Uterus (tissue), 4 donors: ENCODE results near the gene CBLB. TPM values are rescaled to one million over a fixed set of nuclear protein-coding genes. Genes with fewer than 3 reads are reported as not detected.
"Not testable (repeated sequence)": the region's sequence is repeated elsewhere in the genome, so short reads cannot be mapped to it uniquely, and the experiment has no call there.

ENCODE experiments used
- DNase-seq, 2 donors: peaks; one replicate each; pipeline ENCODE4 v3.0.0-alpha.2; 2019 to 2020
- H3K27ac ChIP-seq, 2 donors: fragments of 200-600 bp; sonication (generic); 1 replicate in 1 of 2; 2 replicates in 1 of 2; pipeline ENCODE4 v1.5.1; 2016 to 2018
- H3K27me3 ChIP-seq, 2 donors: fragments of 200-600 bp; sonication (generic); one replicate each; pipeline ENCODE4 v1.5.1; 2018 to 2019; ENCODE audit warnings: control low read depth in 1 of 2
- H3K36me3 ChIP-seq, 2 donors: fragments of 200-600 bp; sonication (generic); one replicate each; pipeline ENCODE4 v1.5.1; 2019; ENCODE audit warnings: control low read depth in 1 of 2
- H3K4me1 ChIP-seq, 2 donors: fragments of 200-600 bp; sonication (generic); one replicate each; pipeline ENCODE4 v1.5.1; 2018 to 2019; ENCODE audit warnings: control low read depth in 1 of 2
- H3K4me3 ChIP-seq, 2 donors: fragments of 200-600 bp; sonication (generic); 1 replicate in 1 of 2; 2 replicates in 1 of 2; pipeline ENCODE4 v1.5.1; 2018 to 2019; ENCODE audit warnings: mild to moderate bottlenecking in 1 of 2
- H3K9me3 ChIP-seq, 2 donors: fragments of 200-600 bp; sonication (generic); one replicate each; pipeline ENCODE4 v1.5.1; 2019; ENCODE audit warnings: control low read depth in 1 of 2
- CTCF ChIP-seq, 4 experiments: fragments of 200-600 bp in 2 of 4; fragments of 450-650 bp in 2 of 4; sonication (generic) in 2 of 4; IDR thresholded peaks; one replicate each; pipeline ENCODE4 v1.5.1; 2016 to 2019; ENCODE audit warnings: antibody characterized with exemption in 4 of 4, mild to moderate bottlenecking in 2 of 4, moderate library complexity in 1 of 4
- POLR2A ChIP-seq, 2 donors: fragments of 450-650 bp; IDR thresholded peaks; one replicate each; pipeline ENCODE4 v1.6.1; 2016; ENCODE audit warnings: antibody characterized with exemption in 2 of 2, mild to moderate bottlenecking in 1 of 2, moderate library complexity in 1 of 2
- intact Hi-C: fragments of 100-400 bp; cut with DNase I; formaldehyde crosslinking; loops from one replicate; pipeline ENCODE4 v1.15.1; 2023; ENCODE audit warnings: low total_unique reads
- total RNA-seq, 4 donors: library from RNA; depleted of rRNA in 3 of 4; stranded (reverse); fragments of >200 nt in 3 of 4; gene quantifications; one replicate each; pipeline versions ENCODE4 v1.1.0 to v1.2.4, GENCODE V29; 2014 to 2023
- donor health status: DM: yes; HTN: yes; CAD: no.

CBLB gene
- total RNA-seq, 4 donors from 2014 or later: 26.1 to 86.2 (median 44.5) TPM

GRCh38 chr3:105763659-105764036 is 105.2 kb downstream of the CBLB start:
- DNase-seq: no peak
- Histone ChIP-seq H3K4me1 (no peaks in the 10 kb centered on the region), H3K36me3 (no peaks in the 10 kb centered on the region), H3K27me3 (no peaks in the 10 kb centered on the region), H3K27ac (no peak overlapping the region), H3K4me3 (no peak overlapping the region), H3K9me3 (no peaks in the 10 kb centered on the region)
- intact Hi-C loops: no loop called here
- TF ChIP-seq CTCF (IDR thresholded peaks at IDR 0.05): no peak
- no peak for TF ChIP-seq POLR2A (IDR thresholded peaks at IDR 0.05)

GRCh38 chr3:105762749-105763658 is 105.8 kb downstream of the CBLB start:
- Histone ChIP-seq H3K9me3 (no peaks in the 10 kb centered on the region), H3K4me3 (no peak overlapping the region), H3K27me3 (no peaks in the 10 kb centered on the region), H3K4me1 (no peaks in the 10 kb centered on the region), H3K27ac (no peak overlapping the region), H3K36me3 (no peaks in the 10 kb centered on the region)
- no peak for TF ChIP-seq CTCF (IDR thresholded peaks at IDR 0.05)
- TF ChIP-seq POLR2A (IDR thresholded peaks at IDR 0.05): no peak
- no peak for DNase-seq
- intact Hi-C loops: no loop called here

- H3K4me3 ChIP-seq, intact Hi-C loops, H3K9me3 ChIP-seq, H3K36me3 ChIP-seq, H3K27me3 ChIP-seq, DNase-seq, H3K27ac ChIP-seq, H3K4me1 ChIP-seq: not testable (repeated sequence)
Observed at GRCh38 chr3:105762214-105762613, 106.6 kb downstream of the CBLB start.

- no peak overlapping the region for H3K4me3 ChIP-seq
- TF ChIP-seq POLR2A (IDR thresholded peaks at IDR 0.05): no peak
- TF ChIP-seq CTCF (IDR thresholded peaks at IDR 0.05): no peak
- H3K36me3 ChIP-seq: no peaks in the 10 kb centered on the region
- H3K4me1 ChIP-seq: no peaks in the 10 kb centered on the region
- no peak for DNase-seq
- H3K9me3 ChIP-seq: no peaks in the 10 kb centered on the region
- no peaks in the 10 kb centered on the region for H3K27me3 ChIP-seq
- H3K27ac ChIP-seq: no peak overlapping the region
- intact Hi-C loops: no loop called here
Observed at GRCh38 chr3:105759442-105760078, 109.3 kb downstream of the CBLB start.

- Histone ChIP-seq H3K9me3 (no peaks in the 10 kb centered on the region), H3K4me1 (no peaks in the 10 kb centered on the region), H3K27ac (no peak overlapping the region), H3K4me3 (no peak overlapping the region), H3K27me3 (no peaks in the 10 kb centered on the region), H3K36me3 (no peaks in the 10 kb centered on the region)
- TF ChIP-seq CTCF (IDR thresholded peaks at IDR 0.05) (no peak), POLR2A (IDR thresholded peaks at IDR 0.05) (no peak)
- intact Hi-C loops: no loop called here
- DNase-seq: no peak
Observed at GRCh38 chr3:105758451-105758850, 110.4 kb downstream of the CBLB start.
